Measurements from ENCODE around the gene PRSS48. TPM values are rescaled to one million over a fixed set of nuclear protein-coding genes. Genes with fewer than 3 reads are reported as not detected.

Gene PRSS48
- total RNA-seq, 1 experiment from 2014 or later: not detected

DNA sequence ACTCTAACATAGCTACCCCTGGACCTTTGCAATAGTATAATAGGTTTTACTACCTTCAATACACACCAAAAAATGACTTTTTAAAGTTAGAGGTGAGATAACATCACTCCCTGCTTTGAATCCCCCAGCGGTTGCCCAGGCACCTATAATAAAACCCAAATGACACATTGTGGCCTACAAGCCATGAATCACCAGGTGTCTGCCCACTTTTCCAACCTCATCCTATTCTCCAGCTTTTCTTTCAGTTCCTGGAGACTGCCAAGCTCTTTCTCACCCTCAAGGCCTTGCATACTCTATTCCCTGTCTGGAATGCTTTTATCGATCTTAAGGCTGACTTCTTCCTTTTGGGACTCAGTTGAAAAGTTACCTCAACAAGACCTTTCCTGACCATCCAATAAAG, 16.4 kb upstream of the PRSS48 start:
- H4K20me1 ChIP-seq (ENCODE audit: control insufficient read depth, insufficient read depth, insufficient read length): peaks cover 3% of the 10 kb centered on the region
- no peak overlapping the region for H3K56ac ChIP-seq (ENCODE audit: insufficient read length, low read depth, low read length)
- H3K4me3 Mint-ChIP-seq: no peak overlapping the region
- H3K9me3 Mint-ChIP-seq: peaks cover 6 to 9% of the 10 kb centered on the region in 2 experiments; a peak in 4 of 5 replicates
- H3K79me2 ChIP-seq (ENCODE audit: insufficient read depth, low read length): no peaks in the 10 kb centered on the region
- H3K79me1 ChIP-seq (ENCODE audit: insufficient read depth, low read depth, low read length, poor library complexity, severe bottlenecking): peaks cover 6% of the 10 kb centered on the region
- H2BK120ac ChIP-seq (ENCODE audit: low read depth, low read length, poor library complexity, severe bottlenecking): no peak overlapping the region
- H4K91ac ChIP-seq (ENCODE audit: insufficient read length, low read depth, low read length): no peak overlapping the region
- TF ChIP-seq, protein P1, sequence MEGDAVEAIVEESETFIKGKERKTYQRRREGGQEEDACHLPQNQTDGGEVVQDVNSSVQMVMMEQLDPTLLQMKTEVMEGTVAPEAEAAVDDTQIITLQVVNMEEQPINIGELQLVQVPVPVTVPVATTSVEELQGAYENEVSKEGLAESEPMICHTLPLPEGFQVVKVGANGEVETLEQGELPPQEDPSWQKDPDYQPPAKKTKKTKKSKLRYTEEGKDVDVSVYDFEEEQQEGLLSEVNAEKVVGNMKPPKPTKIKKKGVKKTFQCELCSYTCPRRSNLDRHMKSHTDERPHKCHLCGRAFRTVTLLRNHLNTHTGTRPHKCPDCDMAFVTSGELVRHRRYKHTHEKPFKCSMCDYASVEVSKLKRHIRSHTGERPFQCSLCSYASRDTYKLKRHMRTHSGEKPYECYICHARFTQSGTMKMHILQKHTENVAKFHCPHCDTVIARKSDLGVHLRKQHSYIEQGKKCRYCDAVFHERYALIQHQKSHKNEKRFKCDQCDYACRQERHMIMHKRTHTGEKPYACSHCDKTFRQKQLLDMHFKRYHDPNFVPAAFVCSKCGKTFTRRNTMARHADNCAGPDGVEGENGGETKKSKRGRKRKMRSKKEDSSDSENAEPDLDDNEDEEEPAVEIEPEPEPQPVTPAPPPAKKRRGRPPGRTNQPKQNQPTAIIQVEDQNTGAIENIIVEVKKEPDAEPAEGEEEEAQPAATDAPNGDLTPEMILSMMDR (conservative IDR thresholded peaks at IDR 0.05): no peak
- peaks cover 17 to 20% (median 17%) of the 10 kb centered on the region in 3 experiments for H3K36me3 Mint-ChIP-seq (ENCODE audit: insufficient read depth in 1 of 3, low read depth in 3 of 3)
- H3K18ac ChIP-seq (ENCODE audit: insufficient read length, low read depth, low read length): no peak overlapping the region
- H3T11ph ChIP-seq (ENCODE audit: low read length): no peak overlapping the region
- no peak overlapping the region for H2BK20ac ChIP-seq (ENCODE audit: low read depth, low read length, poor library complexity, severe bottlenecking)
- H3K27ac Mint-ChIP-seq: no peak overlapping the region
- WGBS (ENCODE audit: extremely low coverage, insufficient read length, low lambda C conversion rate): no CpG with 5 or more reads among the region's 2 CpGs
- H3K4me1 ChIP-seq (ENCODE audit: insufficient read depth, low read length): no peaks in the 10 kb centered on the region
- H3K23ac ChIP-seq (ENCODE audit: insufficient read length, low read depth, low read length): no peak overlapping the region
- H3K4me2 ChIP-seq (ENCODE audit: insufficient read depth, insufficient read length, low read length): no peak overlapping the region
- no peak overlapping the region for H3K9ac ChIP-seq (ENCODE audit: extremely low read depth, insufficient read length, low read length)
- no peaks in the 10 kb centered on the region for H3K27me3 ChIP-seq (ENCODE audit: insufficient read depth, low read length)
- H3K23me2 ChIP-seq (ENCODE audit: insufficient read length, low read depth, low read length, poor library complexity, severe bottlenecking): no peaks in the 10 kb centered on the region
- H4K5ac ChIP-seq (ENCODE audit: insufficient read length, low read depth, low read length): no peak overlapping the region
- H2AK5ac ChIP-seq (ENCODE audit: insufficient read length, low read length): no peak overlapping the region
- H3K4ac ChIP-seq (ENCODE audit: low read depth, low read length): no peak overlapping the region
- no peaks in the 10 kb centered on the region for H3K27me3 Mint-ChIP-seq (ENCODE audit: low read depth)
- H3K27ac ChIP-seq (ENCODE audit: insufficient read length, low read depth, low read length): no peak overlapping the region
- DNase-seq: no peak
- H4K8ac ChIP-seq (replicated peaks; ENCODE audit: insufficient read length, low read depth, low read length): no peak overlapping the region
- no peak overlapping the region for H2BK12ac ChIP-seq (ENCODE audit: insufficient read length, low read depth, low read length)
- peaks cover 0 to 2% of the 10 kb centered on the region in 2 experiments; a peak in 1 of 4 replicates for H3K4me1 Mint-ChIP-seq
- H3K9me3 ChIP-seq (ENCODE audit: control insufficient read depth, low read depth, low read length): no peaks in the 10 kb centered on the region
- H3K14ac ChIP-seq (ENCODE audit: insufficient read depth, low read length): no peak overlapping the region
- no peak overlapping the region for H2BK15ac ChIP-seq (ENCODE audit: low read depth, low read length)
- H2AFZ ChIP-seq (ENCODE audit: low read length): no peak overlapping the region
- no peak overlapping the region for H2BK5ac ChIP-seq (ENCODE audit: insufficient read length, low read length)

Data from H9 (cell line).